PC-9 (cell line): ENCODE results near the gene TPP1. TPM values are rescaled to one million over a fixed set of nuclear protein-coding genes. Genes with fewer than 3 reads are reported as not detected.

Source experiments
- BruUV-seq: library from RNA; stranded (reverse); fragments of 400-500 nt; replicated peaks from 2 replicates; lab custom pipeline; 2021; lab: Mats Ljungman, UMichigan
- CTCF ChIA-PET: fragments of 300-600 bp; sonication (Branson Sonifier 250); formaldehyde crosslinking; loops from one replicate; lab custom pipeline; 2022; ENCODE audit warnings: antibody characterized with exemption; lab: Charles Lee
- POLR2A ChIA-PET: fragments of 300-600 bp; sonication (Branson Sonifier 250); formaldehyde crosslinking; loops from one replicate; lab custom pipeline; 2022; ENCODE audit warnings: antibody characterized with exemption; ENCODE audit not compliant: unreplicated experiment; lab: Charles Lee
- DNase-seq, 2 experiments: peaks; one replicate each; pipeline versions ENCODE4 v3.0.0 to v3.0.0-alpha.2; 2015 to 2022; ENCODE audit warnings: mixed read lengths in 1 of 2
- H2AFZ ChIP-seq: fragments of 200-600 bp; sonication (generic); 2 replicates; pipeline ENCODE4 v1.8.1; 2017; ENCODE audit warnings: antibody characterized with exemption
- H3F3A ChIP-seq: fragments of 200-600 bp; sonication (generic); 2 replicates; pipeline ENCODE4 v1.8.1; 2017; ENCODE audit warnings: antibody characterized with exemption, mild to moderate bottlenecking, low read depth; ENCODE audit not compliant: insufficient read depth
- H3K27ac ChIP-seq: fragments of 200-600 bp; sonication (generic); 2 replicates; pipeline ENCODE4 v1.6.1; 2016; ENCODE audit warnings: mixed run types
- H3K27me3 ChIP-seq: fragments of 200-600 bp; sonication (generic); 2 replicates; pipeline ENCODE4 v1.6.1; 2016; ENCODE audit warnings: low read depth, mixed run types; ENCODE audit not compliant: insufficient read depth
- H3K36me3 ChIP-seq: fragments of 200-600 bp; sonication (generic); 2 replicates; pipeline ENCODE4 v1.6.1; 2016; ENCODE audit warnings: low read depth, mixed run types
- H3K4me1 ChIP-seq: fragments of 200-600 bp; sonication (generic); replicated peaks from 2 replicates; pipeline ENCODE4 v1.6.1; 2016; ENCODE audit warnings: mixed run types; ENCODE audit not compliant: insufficient read depth
- H3K4me2 ChIP-seq: fragments of 200-600 bp; sonication (generic); 2 replicates; pipeline ENCODE4 v1.6.1; 2017; ENCODE audit warnings: mixed run types
- H3K4me3 ChIP-seq: fragments of 200-600 bp; sonication (generic); 2 replicates; pipeline ENCODE4 v1.6.1; 2016; ENCODE audit warnings: mixed run types
- H3K79me2 ChIP-seq: fragments of 200-600 bp; sonication (generic); 2 replicates; pipeline ENCODE4 v1.6.1; 2017; ENCODE audit warnings: low read depth, mixed run types
- H3K9me2 ChIP-seq: fragments of 200-600 bp; sonication (generic); 2 replicates; pipeline ENCODE4 v1.8.1; 2017; ENCODE audit warnings: mild to moderate bottlenecking; ENCODE audit not compliant: insufficient read depth
- H3K9me3 ChIP-seq: fragments of 200-600 bp; sonication (generic); 2 replicates; pipeline ENCODE4 v1.8.1; 2016; ENCODE audit warnings: low read depth; ENCODE audit not compliant: insufficient read depth
- H4K20me1 ChIP-seq: fragments of 200-600 bp; sonication (generic); 2 replicates; pipeline ENCODE4 v1.8.1; 2017; ENCODE audit not compliant: insufficient read depth
- CTCF ChIP-seq: fragments of 200-600 bp; sonication (generic); conservative IDR thresholded peaks from 2 replicates; pipeline ENCODE4 v1.6.1; 2017; ENCODE audit warnings: mixed run types, antibody characterized with exemption, mild to moderate bottlenecking, moderate library complexity
- EZH2 ChIP-seq: fragments of 200-600 bp; sonication (generic); IDR thresholded peaks from 2 replicates; pipeline ENCODE4 v1.8.0; 2017; ENCODE audit warnings: antibody characterized with exemption, low read depth
- intact Hi-C: fragments of 100-400 bp; cut with micrococcal nuclease; formaldehyde crosslinking; loops from one replicate; pipeline ENCODE4 v1.10.0; 2022; ENCODE audit not compliant: unreplicated experiment
- total RNA-seq: library from RNA; stranded (reverse); gene quantifications from 2 replicates; pipeline ENCODE4 v1.2.3, GENCODE V29; 2021

The TPP1 gene
- total RNA-seq, 1 experiment from 2014 or later = 31.4 TPM

GRCh38 chr11:6611092-6611962, 7.9 kb downstream of the TPP1 start:
- BruUV-seq = no TSS peak
- Histone ChIP-seq H2AFZ (0 out of 2 replicates have a peak overlapping the region, but pooled peaks have one; percentile 55), H3K79me2 (peaks cover 14% of the 10 kb centered on the region), H3K4me1 (peaks cover 20% of the 10 kb centered on the region), H3K27ac (no peak overlapping the region), H3K4me3 (peak overlapping the region; percentile 98), H3K36me3 (peaks cover 4% of the 10 kb centered on the region; the same call in 1 of the 2 replicates), H3K27me3 (no peaks in the 10 kb centered on the region), H3F3A (peaks cover 23% of the 10 kb centered on the region), H3K9me3 (no peaks in the 10 kb centered on the region), H3K9me2 (no peaks in the 10 kb centered on the region), H4K20me1 (no peaks in the 10 kb centered on the region), H3K4me2 (peak overlapping the region; percentile 88)
- no peak for DNase-seq
- CTCF ChIA-PET = no interaction called here
- TF ChIP-seq CTCF (no peak), EZH2 (no peak)
- intact Hi-C loops = no loop called here
- POLR2A ChIA-PET = interaction anchor here (0.5 to 0.8 kb wide), 5 partner anchors 8 to 880 kb away, joined by 3 to 13 read pairs (median 5); partner anchors contain the start of gene MRPL17

GRCh38 chr11:6610591-6610990, 8.6 kb downstream of the TPP1 start:
- ChIA-PET CTCF (no interaction called here), POLR2A (no interaction called here)
- Histone ChIP-seq H3K36me3 (peaks cover 4% of the 10 kb centered on the region; the same call in 1 of the 2 replicates), H3K27ac (no peak overlapping the region), H3K4me2 (peak overlapping the region; percentile 88; the same call in 1 of the 2 replicates), H3F3A (peaks cover 26% of the 10 kb centered on the region), H3K9me3 (no peaks in the 10 kb centered on the region), H3K79me2 (peaks cover 21% of the 10 kb centered on the region), H4K20me1 (no peaks in the 10 kb centered on the region), H2AFZ (no peak overlapping the region), H3K4me1 (peaks cover 25% of the 10 kb centered on the region), H3K9me2 (no peaks in the 10 kb centered on the region), H3K27me3 (no peaks in the 10 kb centered on the region), H3K4me3 (no peak overlapping the region)
- TSS peak; percentile 37 for BruUV-seq
- DNase-seq = no peak
- intact Hi-C loops = no loop called here
- TF ChIP-seq EZH2 = no peak
- no peak for TF ChIP-seq CTCF

- Histone ChIP-seq H3F3A (peaks cover 26% of the 10 kb centered on the region), H4K20me1 (no peaks in the 10 kb centered on the region), H3K4me1 (peaks cover 32% of the 10 kb centered on the region), H3K4me2 (no peak overlapping the region), H3K4me3 (no peak overlapping the region), H3K9me2 (no peaks in the 10 kb centered on the region), H3K79me2 (peaks cover 26% of the 10 kb centered on the region), H3K36me3 (peaks cover 4% of the 10 kb centered on the region; the same call in 1 of the 2 replicates), H3K9me3 (no peaks in the 10 kb centered on the region), H3K27me3 (no peaks in the 10 kb centered on the region), H2AFZ (no peak overlapping the region), H3K27ac (no peak overlapping the region)
- BruUV-seq = no TSS peak
- TF ChIP-seq CTCF (no peak), EZH2 (no peak)
- CTCF ChIA-PET = no interaction called here
- no peak for DNase-seq
- POLR2A ChIA-PET = no interaction called here
- intact Hi-C loops = loop anchor here (10.0 kb wide), 1 partner anchor 135 kb away; the partner anchor contains the start of gene TRIM3
Observed at GRCh38 chr11:6609502-6610015, 9.7 kb downstream of the TPP1 start.
